Ectodermal cell (in vitro differentiated cells): Measurements from ENCODE around the gene PRDM11.

Experiments used
- H3K27ac ChIP-seq: 2 replicates; pipeline ENCODE4 v1.7.0; 2013; ENCODE audit warnings: mild to moderate bottlenecking, low read depth, low read length; ENCODE audit not compliant: insufficient read depth, poor library complexity, severe bottlenecking
- H3K27me3 ChIP-seq: 2 replicates; pipeline ENCODE4 v1.7.0; 2013; ENCODE audit warnings: mild to moderate bottlenecking, low read length; ENCODE audit not compliant: insufficient read depth, control insufficient read depth, poor library complexity, severe bottlenecking
- H3K36me3 ChIP-seq: one replicate; pipeline ENCODE4 v1.7.0; 2013; ENCODE audit warnings: low read length; ENCODE audit not compliant: control insufficient read depth, insufficient read depth
- H3K4me1 ChIP-seq: one replicate; pipeline ENCODE4 v1.7.0; 2013; ENCODE audit warnings: low read length; ENCODE audit not compliant: control insufficient read depth, insufficient read depth
- H3K4me3 ChIP-seq: 2 replicates; pipeline ENCODE4 v1.7.0; 2013; ENCODE audit warnings: low read depth, low read length, control low read depth; ENCODE audit not compliant: insufficient read depth
- H3K9me3 ChIP-seq: 2 replicates; pipeline ENCODE4 v1.7.0; 2013; ENCODE audit warnings: mild to moderate bottlenecking, low read length, moderate library complexity; ENCODE audit not compliant: control insufficient read depth
- WGBS, 2 experiments: methylation state at CpG; one replicate each; pipeline ENCODE4 v1.1.7; 2013; ENCODE audit warnings: missing lambda C conversion rate in 2 of 2; 5-methylcytosine and 5-hydroxymethylcytosine counted together

PRDM11 gene

DNA sequence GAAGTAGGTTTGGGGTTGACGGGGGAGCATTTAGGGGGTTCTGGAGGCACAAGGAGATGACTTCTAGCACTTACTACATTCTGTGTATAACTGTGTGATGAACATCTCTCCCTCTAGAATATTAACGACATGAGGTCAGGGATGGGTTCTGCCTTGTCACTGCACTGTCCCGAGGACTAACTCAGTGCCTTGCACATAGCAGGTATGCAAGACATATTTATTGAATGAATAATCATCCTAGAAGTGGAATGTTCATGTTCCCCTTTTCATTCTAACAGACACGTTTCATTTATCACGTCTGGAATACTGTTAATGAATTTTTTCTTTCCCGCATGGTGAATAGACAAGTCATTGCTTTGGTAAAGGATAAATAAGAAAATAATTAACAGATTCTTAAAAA lies 127.1 kb downstream of the PRDM11 start:
- Histone ChIP-seq H3K4me3 (no peak overlapping the region), H3K4me1 (no peaks in the 10 kb centered on the region), H3K27me3 (no peaks in the 10 kb centered on the region), H3K27ac (no peak overlapping the region), H3K9me3 (no peaks in the 10 kb centered on the region), H3K36me3 (no peaks in the 10 kb centered on the region)
- WGBS, 2 experiments = 90 to 93% methylated on average over 5 to 6 of the region's 6 CpGs

DNA sequence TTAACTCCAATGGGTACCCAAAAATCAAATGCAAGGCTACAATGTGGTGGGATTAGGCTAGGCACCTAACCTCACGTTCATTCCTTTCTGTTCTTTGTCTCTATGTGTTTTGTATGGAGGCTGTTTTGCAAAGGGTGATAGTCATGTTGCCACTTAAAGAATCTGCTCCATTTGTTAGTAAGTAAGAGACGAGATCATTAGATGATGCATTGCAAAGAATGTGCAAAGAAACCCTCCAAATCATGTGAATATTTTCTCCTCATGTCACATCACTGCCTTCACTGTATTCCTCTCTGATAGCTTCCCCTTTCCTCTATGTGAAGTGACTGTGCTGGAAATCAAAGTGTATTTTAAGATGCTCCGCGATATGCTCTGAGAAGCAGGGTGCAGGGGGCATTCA lies 127.8 kb downstream of the PRDM11 start:
- no peaks in the 10 kb centered on the region for H3K36me3 ChIP-seq
- H3K27me3 ChIP-seq = no peaks in the 10 kb centered on the region
- WGBS, 2 experiments = 60 to 71% methylated on average over 4 of the region's 4 CpGs
- no peaks in the 10 kb centered on the region for H3K9me3 ChIP-seq
- H3K27ac ChIP-seq = no peak overlapping the region
- H3K4me1 ChIP-seq = no peaks in the 10 kb centered on the region
- no peak overlapping the region for H3K4me3 ChIP-seq

DNA sequence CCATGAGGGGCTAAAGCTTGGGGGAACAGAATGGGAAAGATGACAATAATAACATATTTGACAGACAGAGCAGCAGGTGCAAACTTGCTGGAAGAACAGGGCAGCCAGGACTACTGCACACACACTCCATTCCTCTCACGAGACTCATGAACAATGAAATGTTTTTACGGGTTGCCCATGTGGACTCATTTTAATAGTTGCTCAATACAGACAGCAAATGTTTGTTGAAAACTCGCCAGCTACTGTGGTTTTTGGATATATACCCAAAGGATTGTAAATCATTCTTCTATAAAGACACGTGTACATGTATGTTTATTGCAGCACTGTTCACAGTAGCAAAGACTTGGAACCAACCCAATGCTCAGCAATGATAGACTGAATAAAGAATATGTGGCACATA lies 129.4 kb downstream of the PRDM11 start:
- peaks cover 4% of the 10 kb centered on the region for H3K9me3 ChIP-seq
- no peaks in the 10 kb centered on the region for H3K4me1 ChIP-seq
- 75 to 99% methylated on average over 4 of the region's 4 CpGs for WGBS, 2 experiments
- H3K4me3 ChIP-seq = no peak overlapping the region
- H3K27me3 ChIP-seq = no peaks in the 10 kb centered on the region
- H3K27ac ChIP-seq = no peak overlapping the region
- H3K36me3 ChIP-seq = no peaks in the 10 kb centered on the region

DNA sequence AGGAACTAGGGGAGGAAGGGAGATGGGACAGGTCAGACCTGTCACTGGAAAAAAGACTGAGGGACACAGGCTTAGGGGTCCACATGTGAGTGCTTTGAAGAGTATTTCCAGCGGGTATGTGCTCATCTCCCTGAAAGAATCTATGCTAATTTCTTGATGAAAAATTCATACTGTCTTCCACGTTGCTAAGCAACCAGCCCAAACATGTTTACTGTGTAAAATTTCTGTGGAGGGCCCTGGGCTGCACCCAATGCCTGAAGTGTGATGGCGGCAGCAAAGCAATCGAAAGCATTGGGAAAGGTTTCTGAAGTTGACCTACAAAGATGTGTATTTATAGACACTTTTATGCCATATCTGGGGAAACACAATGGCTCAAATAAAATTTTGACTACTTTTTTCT lies 132.3 kb downstream of the PRDM11 start:
- peaks cover 4% of the 10 kb centered on the region for H3K9me3 ChIP-seq
- no peak overlapping the region for H3K4me3 ChIP-seq
- no peaks in the 10 kb centered on the region for H3K27me3 ChIP-seq
- H3K4me1 ChIP-seq = peaks cover 3% of the 10 kb centered on the region
- no peak overlapping the region for H3K27ac ChIP-seq
- 93 to 95% methylated on average over 4 of the region's 4 CpGs for WGBS, 2 experiments
- no peaks in the 10 kb centered on the region for H3K36me3 ChIP-seq

DNA sequence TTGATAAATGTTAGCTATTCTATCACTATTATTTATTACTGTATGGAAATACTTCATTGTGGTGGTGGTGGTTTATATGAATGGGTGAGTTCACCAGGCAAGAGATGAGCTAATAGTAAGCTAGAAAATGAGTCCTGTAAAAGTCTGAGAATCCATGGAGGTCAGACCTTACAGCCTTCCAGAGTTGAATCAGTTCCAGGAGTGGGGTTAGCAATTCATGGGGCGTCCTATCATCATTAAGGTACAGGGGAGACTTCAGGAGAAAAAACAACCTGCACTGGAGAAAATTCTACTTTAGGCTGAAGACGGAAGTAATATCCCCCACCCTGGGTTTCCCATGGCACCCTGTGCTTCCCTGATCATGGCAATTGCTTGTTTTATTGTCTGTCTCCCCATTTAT lies 133.2 kb downstream of the PRDM11 start:
- no peaks in the 10 kb centered on the region for H3K36me3 ChIP-seq
- WGBS, 2 experiments = 91 to 94% methylated on average over 2 of the region's 2 CpGs
- H3K27me3 ChIP-seq = peaks cover 8% of the 10 kb centered on the region
- H3K27ac ChIP-seq = no peak overlapping the region
- no peak overlapping the region for H3K4me3 ChIP-seq
- H3K9me3 ChIP-seq = peaks cover 4% of the 10 kb centered on the region
- H3K4me1 ChIP-seq = peaks cover 3% of the 10 kb centered on the region

DNA sequence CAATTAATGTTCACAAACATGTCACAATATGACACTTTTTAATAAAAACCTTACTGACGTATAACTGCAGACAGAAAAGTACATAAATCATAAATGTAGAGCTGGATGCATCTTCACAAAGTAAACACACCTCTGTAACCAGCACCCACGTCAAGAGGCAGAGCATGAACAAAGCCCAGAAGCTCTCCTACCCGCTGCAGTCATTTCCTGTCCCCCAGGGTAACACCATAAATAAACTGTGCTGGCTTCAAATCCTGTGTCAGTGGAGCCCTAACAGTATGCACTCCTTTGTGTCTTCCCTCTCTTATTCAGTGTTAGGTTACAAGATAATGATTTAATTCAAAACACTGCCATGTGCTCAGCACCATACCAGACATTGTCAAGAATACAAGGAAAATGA lies 134.0 kb downstream of the PRDM11 start:
- H3K9me3 ChIP-seq = peaks cover 4% of the 10 kb centered on the region
- no peak overlapping the region for H3K27ac ChIP-seq
- peaks cover 16% of the 10 kb centered on the region for H3K27me3 ChIP-seq
- no peaks in the 10 kb centered on the region for H3K36me3 ChIP-seq
- 86 to 94% methylated on average over 3 of the region's 3 CpGs for WGBS, 2 experiments
- no peak overlapping the region for H3K4me3 ChIP-seq
- H3K4me1 ChIP-seq = peaks cover 7% of the 10 kb centered on the region

DNA sequence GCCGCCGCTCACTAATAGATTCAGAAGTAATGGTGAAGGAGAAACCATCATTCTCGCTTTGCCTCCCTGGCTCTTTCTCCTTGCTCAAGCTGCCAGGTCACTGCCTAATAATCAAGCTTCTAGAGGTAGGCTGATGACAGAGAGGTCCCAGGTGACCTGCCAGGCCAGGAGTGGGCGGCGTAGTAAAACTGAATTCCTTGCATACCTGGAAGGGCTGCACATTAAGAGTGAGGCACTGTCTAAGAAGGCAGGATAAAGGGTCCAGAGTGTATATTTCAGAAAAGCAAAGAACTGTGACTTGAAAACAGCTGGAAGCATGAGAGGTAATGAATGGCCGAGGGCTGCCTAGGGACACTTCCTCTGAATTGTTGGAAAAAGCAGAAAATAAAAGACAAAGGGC lies 135.6 kb downstream of the PRDM11 start:
- no peak overlapping the region for H3K27ac ChIP-seq
- 87 to 89% methylated on average over 6 of the region's 6 CpGs for WGBS, 2 experiments

More for the DNA sequence above, 135.6 kb downstream of the PRDM11 start:
- peaks cover 9% of the 10 kb centered on the region for H3K4me1 ChIP-seq
- peaks cover 32% of the 10 kb centered on the region for H3K27me3 ChIP-seq
- no peaks in the 10 kb centered on the region for H3K36me3 ChIP-seq
- H3K4me3 ChIP-seq = no peak overlapping the region
- peaks cover 4% of the 10 kb centered on the region for H3K9me3 ChIP-seq
